Measurements from ENCODE around the gene MRPL55.

Gene MRPL55

GRCh38 chr1:228154670-228155571, 45.8 kb upstream of the MRPL55 start:
- H3K4me3 ChIP-seq (ENCODE audit: low read length), result no peak overlapping the region
- no peak for DNase-seq (ENCODE audit: low read depth)
- TF ChIP-seq CTCF (conservative IDR thresholded peaks at IDR 0.05; ENCODE audit: low read length), result no peak

DNA sequence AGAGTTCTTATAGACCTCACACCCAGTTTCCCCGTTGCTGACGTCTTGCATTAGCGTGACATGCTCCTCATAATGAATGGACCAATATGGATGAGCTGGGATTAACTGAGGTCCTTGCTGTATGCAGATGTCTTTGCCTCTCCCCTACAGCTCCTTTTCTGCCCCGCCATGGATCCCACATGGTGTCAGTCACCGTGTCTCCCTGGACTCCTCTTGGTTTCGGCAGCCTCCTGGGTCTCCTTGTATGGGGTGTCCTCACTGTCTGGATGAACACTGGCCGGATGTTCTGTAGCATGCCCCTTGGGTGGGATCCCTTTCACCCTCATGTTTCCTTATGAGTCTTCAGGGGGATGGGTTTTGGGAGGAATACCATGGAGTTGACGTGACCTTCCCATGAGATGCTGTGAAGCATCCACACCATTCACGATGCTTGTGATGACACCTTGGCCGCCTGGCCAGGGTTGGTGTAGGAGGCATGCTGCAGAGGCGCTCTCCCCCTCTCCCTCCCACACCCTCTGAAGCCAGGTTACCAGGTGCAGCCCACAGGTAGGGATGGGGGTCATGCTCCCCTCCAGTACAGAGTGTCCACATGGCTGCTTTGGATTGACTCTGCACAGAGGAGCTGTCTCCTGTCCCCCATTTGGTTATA, 45.0 kb upstream of the MRPL55 start:
- no peak for DNase-seq (ENCODE audit: low read depth)

GRCh38 chr1:228152918-228153258, 43.8 kb upstream of the MRPL55 start:
- no peak for DNase-seq (ENCODE audit: low read depth)
- H3K4me3 ChIP-seq (ENCODE audit: low read length), result no peak overlapping the region
- no peak for TF ChIP-seq CTCF (conservative IDR thresholded peaks at IDR 0.05; ENCODE audit: low read length)

More for the DNA sequence above, 45.0 kb upstream of the MRPL55 start:
- H3K4me3 ChIP-seq (ENCODE audit: low read length), result no peak overlapping the region
- no peak for TF ChIP-seq CTCF (conservative IDR thresholded peaks at IDR 0.05; ENCODE audit: low read length)

DNA sequence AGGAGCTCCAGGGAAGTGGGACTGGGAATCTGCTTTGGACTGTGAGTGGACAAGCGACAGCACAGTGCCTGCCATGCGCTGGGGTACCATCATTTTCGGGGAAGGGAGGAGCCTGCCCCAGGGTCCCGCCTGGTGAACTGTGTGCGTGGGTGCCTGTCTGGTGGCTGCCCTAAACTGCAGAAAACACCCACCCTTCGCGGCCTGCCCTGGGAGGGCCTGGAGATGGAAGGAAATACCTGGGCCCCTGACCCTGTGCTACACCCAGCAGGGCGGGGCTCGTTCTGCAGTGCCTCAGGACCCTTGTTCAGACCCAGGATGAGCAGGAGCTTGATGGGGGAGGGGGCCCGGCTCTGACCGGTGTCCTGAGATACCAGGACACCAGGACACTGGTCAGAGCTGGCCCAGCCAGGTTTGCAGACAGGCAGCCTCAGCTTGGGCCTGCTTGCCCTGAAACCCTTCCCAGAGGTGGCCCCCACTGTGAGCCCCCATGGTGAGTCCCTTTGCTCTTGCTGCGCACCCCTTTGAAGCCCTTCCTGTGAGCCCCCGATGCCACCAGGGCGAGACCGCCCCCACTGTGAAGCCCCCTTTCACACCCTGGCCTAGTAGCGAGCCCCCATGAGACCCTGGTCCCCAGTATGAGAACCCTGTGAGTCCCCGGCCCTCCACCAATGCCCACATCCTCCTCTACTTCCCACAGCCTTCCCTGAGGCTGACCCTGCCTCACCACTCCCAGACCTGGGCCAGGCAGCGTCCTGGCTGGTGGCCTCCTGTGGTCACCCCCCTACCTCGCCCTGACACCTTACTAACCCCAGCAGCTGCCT, 43.2 kb upstream of the MRPL55 start:
- no peak for DNase-seq (ENCODE audit: low read depth)
- H3K4me3 ChIP-seq (ENCODE audit: low read length), result no peak overlapping the region
- no peak for TF ChIP-seq CTCF (conservative IDR thresholded peaks at IDR 0.05; ENCODE audit: low read length)

- H3K4me3 ChIP-seq (ENCODE audit: low read length), result no peak overlapping the region
- DNase-seq (ENCODE audit: low read depth), result no peak
- TF ChIP-seq CTCF (conservative IDR thresholded peaks at IDR 0.05; ENCODE audit: low read length), result no peak
Observed at GRCh38 chr1:228151180-228151925, 42.3 kb upstream of the MRPL55 start.

DNA sequence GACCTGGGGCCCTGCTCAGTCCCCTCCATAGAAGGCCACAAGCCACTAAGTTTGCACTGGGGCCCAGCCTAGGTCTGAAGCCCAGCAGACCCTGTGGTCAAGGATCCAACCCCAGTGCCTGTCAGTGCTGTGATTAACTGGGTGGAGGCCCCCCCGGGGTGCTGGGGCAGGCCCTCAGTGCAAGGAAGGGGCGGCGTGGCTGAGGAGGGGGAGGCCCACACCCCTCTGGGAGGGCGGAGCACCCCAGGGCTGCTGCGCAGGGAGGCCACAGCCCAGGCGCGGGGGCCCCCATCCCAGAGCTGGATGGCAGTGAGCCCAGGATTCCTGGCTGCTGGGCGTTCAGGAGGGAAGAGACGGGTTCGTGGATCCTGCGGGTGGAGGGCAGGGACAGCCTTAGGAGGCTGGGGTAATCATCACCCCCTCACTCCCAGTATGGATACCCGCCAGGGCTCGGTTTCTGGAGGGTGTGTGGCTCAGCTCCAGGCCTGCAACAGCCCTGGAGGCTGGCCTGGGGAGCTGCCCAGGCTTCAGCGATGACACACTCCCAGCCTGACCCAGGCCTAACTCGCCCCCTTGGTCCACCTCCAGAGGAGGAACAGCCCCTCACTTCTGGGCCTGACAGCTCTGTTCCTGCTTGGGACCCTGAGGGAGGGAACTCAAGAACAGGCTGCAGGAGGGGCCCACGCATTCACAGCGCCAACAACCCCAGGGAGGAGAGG, 41.5 kb upstream of the MRPL55 start:
- H3K4me3 ChIP-seq (ENCODE audit: low read length), result peak overlapping the region; percentile 12; the same call in 1 of the 2 replicates
- TF ChIP-seq CTCF (conservative IDR thresholded peaks at IDR 0.05; ENCODE audit: low read length), result no peak
- peak; percentile 86 for DNase-seq (ENCODE audit: low read depth)
